K562 (cell line): ENCODE measurements around the gene EBI3. TPM values are rescaled to one million over a fixed set of nuclear protein-coding genes. Genes with fewer than 3 reads are reported as not detected.

Experiments used
- ATAC-seq: fragments of 200-7000 bp; cut with Tn5 transposase; 3 replicates; pipeline ENCODE4 v1.9.1; 2020; ENCODE audit warnings: moderate library complexity
- BruUV-seq: library from RNA; stranded (reverse); fragments of 400-500 nt; replicated peaks from 2 replicates; lab custom pipeline; 2021; lab: Mats Ljungman, UMichigan
- CTCF ChIA-PET: fragments of 300-600 bp; formaldehyde crosslinking; extraction: SDS; loops from one replicate; lab custom pipeline; 2021; ENCODE audit warnings: low intra/inter-chr PET ratio; lab: Yijun Ruan, JAX
- POLR2A ChIA-PET: fragments of 300-600, 350-650 bp; sonication (Branson Sonifier 250); formaldehyde crosslinking; extraction: SDS; loops from one replicate; lab custom pipeline; 2021; ENCODE audit warnings: antibody characterized with exemption, inconsistent platforms; lab: Yijun Ruan, JAX
- DNase-seq, 4 experiments: peaks; one replicate each; pipeline versions ENCODE4 v3.0.0 to v3.0.0-alpha.2; 2011 to 2018; ENCODE audit warnings: low spot score in 3 of 4, mixed read lengths in 3 of 4; ENCODE audit errors: extremely low read depth in 1 of 4
- FAIRE-seq: peaks from 2 replicates; lab custom pipeline; 2011; peaks lifted over from hg19 to GRCh38; lab: Jason Lieb, UNC
- H2AFZ ChIP-seq: 2 replicates; pipeline ENCODE4 v1.6.0; 2011; ENCODE audit warnings: low read depth, low read length, control low read depth, inconsistent platforms
- H3K27ac ChIP-seq: fragments of 200-600 bp; 3 replicates; pipeline ENCODE4 v1.8.0; 2011; ENCODE audit warnings: low read depth, mild to moderate bottlenecking, control low read depth, inconsistent platforms, low read length, moderate library complexity, mixed read lengths; ENCODE audit errors: extremely low read depth
- H3K27me3 ChIP-seq, 2 experiments: fragments of 300-600 bp in 1 of 2; 2 replicates in 1 of 2; 3 replicates in 1 of 2; pipeline versions ENCODE4 v1.6.0 to v1.8.0; 2011; ENCODE audit warnings: inconsistent platforms in 2 of 2, low read length in 2 of 2, mild to moderate bottlenecking in 1 of 2, mixed read lengths in 1 of 2, moderate library complexity in 1 of 2; ENCODE audit not compliant: control insufficient read depth in 2 of 2, insufficient read depth in 2 of 2
- H3K36me3 ChIP-seq: fragments of 300-600 bp; 3 replicates; pipeline ENCODE4 v1.8.0; 2011; ENCODE audit warnings: mild to moderate bottlenecking, low read length, inconsistent platforms; ENCODE audit not compliant: control insufficient read depth, insufficient read depth
- H3K4me1 ChIP-seq, 2 experiments: fragments of 200-600 bp in 1 of 2; replicated peaks in 1 of 2; 2 replicates in 1 of 2; 3 replicates in 1 of 2; pipeline versions ENCODE4 v1.5.1 to v1.8.0; 2011; ENCODE audit warnings: inconsistent platforms in 2 of 2, low read length in 2 of 2, mild to moderate bottlenecking in 1 of 2, mixed read lengths in 1 of 2, moderate library complexity in 1 of 2; ENCODE audit not compliant: control insufficient read depth in 2 of 2, insufficient read depth in 2 of 2
- H3K4me2 ChIP-seq: 2 replicates; pipeline ENCODE4 v1.6.1; 2011; ENCODE audit warnings: low read length, control low read depth, inconsistent platforms, mixed read lengths; ENCODE audit not compliant: insufficient read depth
- H3K4me3 ChIP-seq: fragments of 200-600 bp; sonication (generic), shearing (Covaris generic); 2 replicates; pipeline ENCODE4 v1.5.1; 2016; ENCODE audit warnings: control low read depth, inconsistent platforms
- H3K79me2 ChIP-seq: fragments of 200-600 bp; 3 replicates; pipeline ENCODE4 v1.8.0; 2011; ENCODE audit warnings: low read length, inconsistent platforms; ENCODE audit not compliant: control insufficient read depth, insufficient read depth
- H3K9ac ChIP-seq, 2 experiments: 2 replicates each; pipeline versions ENCODE4 v1.6.0 to v1.6.1; 2011; ENCODE audit warnings: low read depth in 2 of 2, low read length in 2 of 2, control low read depth in 1 of 2, inconsistent platforms in 1 of 2, mild to moderate bottlenecking in 1 of 2, mixed read lengths in 1 of 2; ENCODE audit not compliant: insufficient read depth in 1 of 2
- H3K9me1 ChIP-seq: one replicate; pipeline ENCODE4 v1.6.0; 2011; ENCODE audit warnings: inconsistent platforms, mild to moderate bottlenecking, low read length, moderate library complexity; ENCODE audit not compliant: control insufficient read depth, insufficient read depth
- H3K9me3 ChIP-seq: replicated peaks from 2 replicates; pipeline ENCODE4 v1.5.1; 2011; ENCODE audit warnings: low read depth, low read length, inconsistent platforms; ENCODE audit not compliant: control insufficient read depth, insufficient read depth
- H4K20me1 ChIP-seq: replicated peaks from 2 replicates; pipeline ENCODE4 v1.6.1; 2011; ENCODE audit warnings: low read length, inconsistent platforms, mixed read lengths; ENCODE audit not compliant: control insufficient read depth, insufficient read depth
- ADNP ChIP-seq: fragments of 200-800 bp; sonication (Bioruptor generic); IDR thresholded peaks from 2 replicates; pipeline ENCODE4 v1.6.1; 2016; ENCODE audit warnings: missing genetic modification characterization, missing compliant biosample characterization
- BCOR ChIP-seq: fragments of 450-650 bp; IDR thresholded peaks from 2 replicates; pipeline ENCODE4 v1.6.1; 2016
- CHD4 ChIP-seq: fragments of 200-600 bp; sonication (generic); IDR thresholded peaks from 3 replicates; pipeline ENCODE4 v1.6.1; 2012; ENCODE audit warnings: low read depth, mild to moderate bottlenecking, mixed read lengths, low read length, inconsistent platforms; ENCODE audit not compliant: insufficient read depth, insufficient replicate concordance, poor library complexity, severe bottlenecking
- CTCF ChIP-seq, 3 experiments: IDR thresholded peaks in 2 of 3; conservative IDR thresholded peaks in 1 of 3; 2 replicates each; pipeline ENCODE4 v1.5.1; 2011 to 2012; ENCODE audit warnings: low read length in 3 of 3, mild to moderate bottlenecking in 3 of 3, control low read depth in 2 of 3, improper control_type of control experiment in 1 of 3, inconsistent platforms in 1 of 3, low read depth in 1 of 3, mixed read lengths in 1 of 3, moderate library complexity in 1 of 3; ENCODE audit not compliant: insufficient read depth in 2 of 3
- GTF2E2 ChIP-seq: fragments of 200-800 bp; sonication (Bioruptor generic); IDR thresholded peaks from 2 replicates; pipeline ENCODE4 v1.6.1; 2016; ENCODE audit warnings: missing genetic modification characterization, missing compliant biosample characterization
- KDM1A ChIP-seq, 2 experiments: fragments of 450-650 bp; IDR thresholded peaks; 2 replicates each; pipeline ENCODE4 v1.6.1; 2016; ENCODE audit warnings: mild to moderate bottlenecking in 2 of 2
- RAD21 ChIP-seq, 2 experiments: fragments of 250-450 bp in 1 of 2; fragments of 450-650 bp in 1 of 2; sonication (Bioruptor Pico) in 1 of 2; formaldehyde crosslinking in 1 of 2; IDR thresholded peaks in 1 of 2; conservative IDR thresholded peaks in 1 of 2; 2 replicates each; pipeline versions ENCODE4 v1.4.0 to v1.8.0; 2020 to 2022; ENCODE audit warnings: mild to moderate bottlenecking in 2 of 2, moderate library complexity in 1 of 2
- RBM25 ChIP-seq: fragments of 200-400 bp; formaldehyde crosslinking; IDR thresholded peaks from 2 replicates; pipeline ENCODE4 v1.6.1; 2018; ENCODE audit warnings: low read length, low read depth, moderate library complexity; ENCODE audit not compliant: severe bottlenecking
- XRCC5 ChIP-seq: fragments of 200-400 bp; formaldehyde crosslinking; IDR thresholded peaks from 2 replicates; pipeline ENCODE4 v1.6.1; 2017; ENCODE audit warnings: low read depth, mild to moderate bottlenecking, low read length
- ZFP36 ChIP-seq: fragments of 150-350 bp; IDR thresholded peaks from 2 replicates; pipeline ENCODE4 v1.6.1; 2018; ENCODE audit warnings: low read length, low read depth; ENCODE audit not compliant: partially characterized antibody
- ZNF121 ChIP-seq: sonication (generic); formaldehyde crosslinking; conservative IDR thresholded peaks from 2 replicates; pipeline ENCODE4 v1.8.0; 2022; ENCODE audit warnings: missing genetic modification reagents
- ZNF263 ChIP-seq: sonication (generic); formaldehyde crosslinking; IDR thresholded peaks from 2 replicates; pipeline ENCODE4 v1.8.0; 2022; ENCODE audit warnings: mild to moderate bottlenecking, missing genetic modification reagents, borderline replicate concordance
- WGBS: fragments of 100-300 bp; shearing (Covaris generic); methylation state at CpG from one replicate; pipeline ENCODE4 v1.1.6; 2016; ENCODE audit warnings: low coverage, mixed read lengths; ENCODE audit not compliant: insufficient coverage; ENCODE audit errors: missing lambda C conversion rate; 5-methylcytosine and 5-hydroxymethylcytosine counted together
- in situ Hi-C: fragments of 300-500 bp; cut with MboI; formaldehyde crosslinking; loops from 4 replicates; pipeline ENCODE4 v1.15.0; 2018; ENCODE audit warnings: inconsistent platforms, mixed read lengths
- intact Hi-C: fragments of 100-400 bp; cut with micrococcal nuclease; formaldehyde crosslinking; loops from 2 replicates; pipeline ENCODE4 v1.14.2; 2022
- polyA plus RNA-seq, 8 experiments: library from polyadenylated mRNA; depleted of rRNA in 4 of 8; stranded (reverse) in 5 of 8; unstranded in 3 of 8; fragments of >200 nt; fragmentation: Nextera tagmentation in 2 of 8; fragmentation: Illumina TruSeq in 1 of 8; extraction: Ambion mirVana in 2 of 8; extraction: Trizol in 1 of 8; gene quantifications; 2 replicates each; pipeline versions ENCODE4 v1.2.1 to v1.2.3, GENCODE V29; 2011 to 2014; ENCODE audit warnings: inconsistent platforms in 1 of 8, missing spikeins in 1 of 8
- total RNA-seq, 7 experiments: library from RNA; depleted of rRNA in 6 of 7; stranded (reverse); fragments of >200 nt in 6 of 7; fragmentation: Illumina TruSeq in 2 of 7; extraction: Trizol in 2 of 7; gene quantifications; 2 replicates each; pipeline versions ENCODE4 v1.2.1 to v1.2.3, GENCODE V29; 2011 to 2021; ENCODE audit warnings: low replicate concordance in 1 of 7
- TF ChIP-seq, protein P1 (sequence below): sonication (generic); formaldehyde crosslinking; IDR thresholded peaks from 2 replicates; pipeline ENCODE4 v1.8.0; 2023; ENCODE audit warnings: missing genetic modification reagents, mild to moderate bottlenecking, borderline replicate concordance

Gene EBI3
- total and polyA plus RNA-seq, 9 of the 15 experiments (the other 6 are each of a cell fraction or from before 2014, with no cell fraction given): 0.08 to 0.35 (median 0.22) TPM; not detected in 6

GRCh38 chr19:4206818-4207484, 22.4 kb upstream of the EBI3 start:
- Histone ChIP-seq H3K36me3 (no peaks in the 10 kb centered on the region), H3K4me3 (no peak overlapping the region), H2AFZ (no peak overlapping the region), H3K9me3 (no peaks in the 10 kb centered on the region), H4K20me1 (no peaks in the 10 kb centered on the region), H3K9ac (no peak overlapping the region), H3K27me3 (peaks cover 0 to 6% of the 10 kb centered on the region in 2 experiments; a peak in 2 of 5 replicates), H3K4me1 (peaks cover 5 to 24% of the 10 kb centered on the region in 2 experiments; a peak in 4 of 5 replicates), H3K27ac (no peak overlapping the region), H3K79me2 (no peaks in the 10 kb centered on the region)
- intact Hi-C loops (no loop called here), in situ Hi-C loops (loop anchor here (5.0 kb wide), 1 partner anchor 345 kb away; no protein-coding TSS in a partner anchor)
- BruUV-seq: no TSS peak
- CTCF ChIA-PET: interaction anchor here (0.9 kb wide), 1 partner anchor 219 kb away, joined by 3 read pairs; no protein-coding TSS in a partner anchor
- 46% methylated on average over 7 of the region's 10 CpGs for WGBS
- FAIRE-seq (no peak), ATAC-seq (no peak), DNase-seq (peak in 1 of 4 experiments; percentile 62)
- POLR2A ChIA-PET: interaction anchor here (0.7 to 2.0 kb wide), 3 partner anchors 10 to 223 kb away, joined by 3 to 7 read pairs (median 3); partner anchors contain the start of gene EEF2
- TF ChIP-seq RBM25 (peak; percentile 75), CHD4 (peak; percentile 26), ZNF121 (peak; percentile 93), ZFP36 (peak; percentile 58), XRCC5 (no peak), KDM1A (IDR thresholded peaks at IDR 0.05) (peak; percentile 24 to 46; a peak in 2 of 4 replicates), CTCF (IDR thresholded peaks at IDR 0.05 in 2 of 3, conservative IDR thresholded peaks at IDR 0.05 in 1 of 3; ENCODE audit: insufficient read depth in 2 of 3, low read depth in 1 of 3, low read length in 3 of 3) (peak in 2 of 3 experiments; percentile 24 to 27; a peak in 2 of 6 replicates), BCOR (peak; percentile 72), ZNF263 (CRISPR knock-in tag) (peak; percentile 69; the same call in 1 of the 2 replicates), GTF2E2 (no peak), RAD21 (CRISPR knock-in tag; conservative IDR thresholded peaks at IDR 0.05 in 1 of 2, IDR thresholded peaks at IDR 0.05 in 1 of 2) (peak in 1 of 2 experiments; percentile 19; a peak in 1 of 4 replicates), ADNP (tag) (peak; percentile 25; the same call in 1 of the 2 replicates)
- TF ChIP-seq, protein P1, sequence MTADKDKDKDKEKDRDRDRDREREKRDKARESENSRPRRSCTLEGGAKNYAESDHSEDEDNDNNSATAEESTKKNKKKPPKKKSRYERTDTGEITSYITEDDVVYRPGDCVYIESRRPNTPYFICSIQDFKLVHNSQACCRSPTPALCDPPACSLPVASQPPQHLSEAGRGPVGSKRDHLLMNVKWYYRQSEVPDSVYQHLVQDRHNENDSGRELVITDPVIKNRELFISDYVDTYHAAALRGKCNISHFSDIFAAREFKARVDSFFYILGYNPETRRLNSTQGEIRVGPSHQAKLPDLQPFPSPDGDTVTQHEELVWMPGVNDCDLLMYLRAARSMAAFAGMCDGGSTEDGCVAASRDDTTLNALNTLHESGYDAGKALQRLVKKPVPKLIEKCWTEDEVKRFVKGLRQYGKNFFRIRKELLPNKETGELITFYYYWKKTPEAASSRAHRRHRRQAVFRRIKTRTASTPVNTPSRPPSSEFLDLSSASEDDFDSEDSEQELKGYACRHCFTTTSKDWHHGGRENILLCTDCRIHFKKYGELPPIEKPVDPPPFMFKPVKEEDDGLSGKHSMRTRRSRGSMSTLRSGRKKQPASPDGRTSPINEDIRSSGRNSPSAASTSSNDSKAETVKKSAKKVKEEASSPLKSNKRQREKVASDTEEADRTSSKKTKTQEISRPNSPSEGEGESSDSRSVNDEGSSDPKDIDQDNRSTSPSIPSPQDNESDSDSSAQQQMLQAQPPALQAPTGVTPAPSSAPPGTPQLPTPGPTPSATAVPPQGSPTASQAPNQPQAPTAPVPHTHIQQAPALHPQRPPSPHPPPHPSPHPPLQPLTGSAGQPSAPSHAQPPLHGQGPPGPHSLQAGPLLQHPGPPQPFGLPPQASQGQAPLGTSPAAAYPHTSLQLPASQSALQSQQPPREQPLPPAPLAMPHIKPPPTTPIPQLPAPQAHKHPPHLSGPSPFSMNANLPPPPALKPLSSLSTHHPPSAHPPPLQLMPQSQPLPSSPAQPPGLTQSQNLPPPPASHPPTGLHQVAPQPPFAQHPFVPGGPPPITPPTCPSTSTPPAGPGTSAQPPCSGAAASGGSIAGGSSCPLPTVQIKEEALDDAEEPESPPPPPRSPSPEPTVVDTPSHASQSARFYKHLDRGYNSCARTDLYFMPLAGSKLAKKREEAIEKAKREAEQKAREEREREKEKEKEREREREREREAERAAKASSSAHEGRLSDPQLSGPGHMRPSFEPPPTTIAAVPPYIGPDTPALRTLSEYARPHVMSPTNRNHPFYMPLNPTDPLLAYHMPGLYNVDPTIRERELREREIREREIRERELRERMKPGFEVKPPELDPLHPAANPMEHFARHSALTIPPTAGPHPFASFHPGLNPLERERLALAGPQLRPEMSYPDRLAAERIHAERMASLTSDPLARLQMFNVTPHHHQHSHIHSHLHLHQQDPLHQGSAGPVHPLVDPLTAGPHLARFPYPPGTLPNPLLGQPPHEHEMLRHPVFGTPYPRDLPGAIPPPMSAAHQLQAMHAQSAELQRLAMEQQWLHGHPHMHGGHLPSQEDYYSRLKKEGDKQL (CRISPR knock-in tag): no peak
- TF ChIP-seq, all 486 proteins: peak for 10
- H3K9me1 ChIP-seq: peaks cover 3% of the 10 kb centered on the region
- no peak overlapping the region for H3K4me2 ChIP-seq
